ENCODE data around the gene CAMK2B.

DNA sequence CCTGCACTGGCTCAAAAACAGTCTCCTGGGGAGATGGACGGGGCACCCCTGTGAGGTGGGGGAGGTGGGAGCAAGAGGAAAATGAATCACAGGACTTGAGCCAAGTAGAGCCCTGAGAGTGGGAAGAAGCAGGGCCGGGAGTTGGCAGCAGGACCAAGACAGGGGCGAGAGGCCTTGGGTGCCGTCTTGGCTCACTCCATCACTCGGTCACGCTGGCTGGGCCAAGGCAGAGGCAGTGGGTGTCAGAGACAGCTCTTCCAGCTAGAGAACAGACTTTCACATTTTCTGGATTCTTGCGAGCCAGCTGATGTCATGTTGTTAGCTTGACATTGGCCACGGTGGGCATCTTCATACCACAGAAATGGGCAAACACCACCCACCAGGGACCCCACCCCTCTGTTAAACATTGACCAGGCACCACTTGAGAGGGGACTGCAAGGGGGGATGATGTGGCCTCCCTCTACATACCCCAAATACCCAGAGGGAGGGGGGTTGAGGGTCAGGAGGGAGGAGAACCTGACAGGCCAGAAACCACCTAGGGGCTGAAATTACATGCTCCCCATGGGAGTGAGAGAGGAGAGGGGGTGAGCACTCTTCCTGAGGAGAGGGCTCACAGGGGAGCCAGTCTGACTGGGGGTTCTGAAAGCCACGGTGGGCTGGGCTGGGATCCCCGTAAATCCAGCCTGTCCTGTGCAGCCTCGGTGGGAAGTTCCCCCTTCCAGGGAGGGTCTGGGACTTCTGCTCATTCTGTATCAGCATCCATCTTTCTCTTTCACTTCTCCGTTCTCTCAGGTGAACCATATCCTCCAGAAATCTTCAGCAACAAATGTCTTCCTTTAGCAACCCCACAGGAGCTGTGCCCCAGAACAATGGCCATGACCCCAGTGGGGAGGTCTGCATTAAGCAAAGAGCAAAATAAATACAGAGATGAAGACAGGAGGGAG lies 19.6 kb downstream of the CAMK2B start:
- TF ChIP-seq, protein P1, sequence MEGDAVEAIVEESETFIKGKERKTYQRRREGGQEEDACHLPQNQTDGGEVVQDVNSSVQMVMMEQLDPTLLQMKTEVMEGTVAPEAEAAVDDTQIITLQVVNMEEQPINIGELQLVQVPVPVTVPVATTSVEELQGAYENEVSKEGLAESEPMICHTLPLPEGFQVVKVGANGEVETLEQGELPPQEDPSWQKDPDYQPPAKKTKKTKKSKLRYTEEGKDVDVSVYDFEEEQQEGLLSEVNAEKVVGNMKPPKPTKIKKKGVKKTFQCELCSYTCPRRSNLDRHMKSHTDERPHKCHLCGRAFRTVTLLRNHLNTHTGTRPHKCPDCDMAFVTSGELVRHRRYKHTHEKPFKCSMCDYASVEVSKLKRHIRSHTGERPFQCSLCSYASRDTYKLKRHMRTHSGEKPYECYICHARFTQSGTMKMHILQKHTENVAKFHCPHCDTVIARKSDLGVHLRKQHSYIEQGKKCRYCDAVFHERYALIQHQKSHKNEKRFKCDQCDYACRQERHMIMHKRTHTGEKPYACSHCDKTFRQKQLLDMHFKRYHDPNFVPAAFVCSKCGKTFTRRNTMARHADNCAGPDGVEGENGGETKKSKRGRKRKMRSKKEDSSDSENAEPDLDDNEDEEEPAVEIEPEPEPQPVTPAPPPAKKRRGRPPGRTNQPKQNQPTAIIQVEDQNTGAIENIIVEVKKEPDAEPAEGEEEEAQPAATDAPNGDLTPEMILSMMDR (IDR thresholded peaks at IDR 0.05) = no peak
- TF ChIP-seq EZH2phosphoT487 (IDR thresholded peaks at IDR 0.05) (no peak), EZH2 (IDR thresholded peaks at IDR 0.05) (no peak)
